Measurements from ENCODE around the gene NOTCH2.

DNA sequence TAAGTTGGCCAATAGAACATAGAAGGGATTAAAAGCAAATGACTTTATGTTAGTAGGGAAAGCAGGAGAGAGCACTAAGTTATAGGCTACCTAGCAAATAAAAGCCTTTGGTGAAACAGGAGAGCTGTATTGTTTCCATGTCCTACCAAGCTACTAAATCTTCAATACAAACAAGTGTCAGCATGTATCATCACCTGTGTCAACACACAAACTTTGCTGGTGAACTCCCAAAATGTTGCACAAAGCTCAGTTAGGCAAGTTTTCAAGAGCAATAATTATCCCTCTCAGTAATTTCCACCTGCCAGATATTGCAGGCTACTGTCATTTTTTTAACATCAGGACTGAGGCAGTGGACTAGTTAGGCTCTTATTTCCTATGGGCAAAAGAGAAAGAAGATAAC, 95.4 kb downstream of the NOTCH2 start:
- TF ChIP-seq POLR2A (IDR thresholded peaks at IDR 0.05) = no peak
- TF ChIP-seq, protein P1, sequence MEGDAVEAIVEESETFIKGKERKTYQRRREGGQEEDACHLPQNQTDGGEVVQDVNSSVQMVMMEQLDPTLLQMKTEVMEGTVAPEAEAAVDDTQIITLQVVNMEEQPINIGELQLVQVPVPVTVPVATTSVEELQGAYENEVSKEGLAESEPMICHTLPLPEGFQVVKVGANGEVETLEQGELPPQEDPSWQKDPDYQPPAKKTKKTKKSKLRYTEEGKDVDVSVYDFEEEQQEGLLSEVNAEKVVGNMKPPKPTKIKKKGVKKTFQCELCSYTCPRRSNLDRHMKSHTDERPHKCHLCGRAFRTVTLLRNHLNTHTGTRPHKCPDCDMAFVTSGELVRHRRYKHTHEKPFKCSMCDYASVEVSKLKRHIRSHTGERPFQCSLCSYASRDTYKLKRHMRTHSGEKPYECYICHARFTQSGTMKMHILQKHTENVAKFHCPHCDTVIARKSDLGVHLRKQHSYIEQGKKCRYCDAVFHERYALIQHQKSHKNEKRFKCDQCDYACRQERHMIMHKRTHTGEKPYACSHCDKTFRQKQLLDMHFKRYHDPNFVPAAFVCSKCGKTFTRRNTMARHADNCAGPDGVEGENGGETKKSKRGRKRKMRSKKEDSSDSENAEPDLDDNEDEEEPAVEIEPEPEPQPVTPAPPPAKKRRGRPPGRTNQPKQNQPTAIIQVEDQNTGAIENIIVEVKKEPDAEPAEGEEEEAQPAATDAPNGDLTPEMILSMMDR (IDR thresholded peaks at IDR 0.05) = no peak
- no peak for TF ChIP-seq POLR2AphosphoS5 (IDR thresholded peaks at IDR 0.05)
